HL-60 (cell line): Measurements from ENCODE around the gene LGALS9.

ENCODE experiments used
- CTCF ChIP-seq: IDR thresholded peaks from one replicate; pipeline ENCODE4 v1.5.1; 2011; ENCODE audit warnings: low read length, control low read depth, inconsistent platforms; ENCODE audit not compliant: insufficient read depth
- GABPA ChIP-seq: IDR thresholded peaks from 2 replicates; pipeline ENCODE4 v1.6.1; 2012; ENCODE audit warnings: low read depth
- POLR2AphosphoS5 ChIP-seq: IDR thresholded peaks from 2 replicates; pipeline ENCODE4 v1.6.1; 2012; ENCODE audit warnings: low read depth
- REST ChIP-seq: IDR thresholded peaks from 2 replicates; pipeline ENCODE4 v1.6.1; 2012; ENCODE audit warnings: low read depth; ENCODE audit not compliant: insufficient replicate concordance
- SPI1 ChIP-seq: IDR thresholded peaks from 2 replicates; pipeline ENCODE4 v1.6.1; 2012; ENCODE audit warnings: low read depth, mild to moderate bottlenecking, borderline replicate concordance

- TF ChIP-seq CTCF (no peak), POLR2AphosphoS5 (no peak), GABPA (no peak), SPI1 (no peak), REST (no peak)
Observed at GRCh38 chr17:27618417-27618816, 12.6 kb upstream of the LGALS9 start.
